EL (cell line): Measurements from ENCODE around the gene IL18BP.

Source experiments
- DNase-seq: peaks from one replicate; pipeline ENCODE4 v3.0.0-alpha.2; 2016

Gene IL18BP

GRCh38 chr11:72013765-72014711, 15.3 kb downstream of the IL18BP start:
- no peak for DNase-seq

- DNase-seq: no peak
Observed at GRCh38 chr11:72014761-72015320, 16.1 kb downstream of the IL18BP start.

- no peak for DNase-seq
Observed at GRCh38 chr11:72015511-72016061, 16.9 kb downstream of the IL18BP start.

GRCh38 chr11:72018171-72018570, 19.5 kb downstream of the IL18BP start:
- DNase-seq: no peak

- no peak for DNase-seq
Observed at GRCh38 chr11:72023335-72023734, 24.6 kb downstream of the IL18BP start.

GRCh38 chr11:72024069-72024754, 25.5 kb downstream of the IL18BP start:
- no peak for DNase-seq

- no peak for DNase-seq
Observed at GRCh38 chr11:72026090-72026489, 27.4 kb downstream of the IL18BP start.

- DNase-seq: no peak
Observed at GRCh38 chr11:72030472-72031045, 31.9 kb downstream of the IL18BP start.

GRCh38 chr11:72036687-72037086, 38.0 kb downstream of the IL18BP start:
- no peak for DNase-seq

GRCh38 chr11:72037554-72038311, 39.0 kb downstream of the IL18BP start:
- no peak for DNase-seq

- peak; percentile 55 for DNase-seq
Observed at GRCh38 chr11:72038491-72038890, 39.8 kb downstream of the IL18BP start.

- DNase-seq: peak; percentile 31
Observed at GRCh38 chr11:72039031-72039855, 40.5 kb downstream of the IL18BP start.

- DNase-seq: no peak
Observed at GRCh38 chr11:72039856-72040401, 41.2 kb downstream of the IL18BP start.

- DNase-seq: peak; percentile 92
Observed at GRCh38 chr11:72040491-72041363, 42.0 kb downstream of the IL18BP start.

GRCh38 chr11:72041364-72042063, 42.8 kb downstream of the IL18BP start:
- DNase-seq: peak; percentile 68

- DNase-seq: no peak
Observed at GRCh38 chr11:72042064-72042745, 43.5 kb downstream of the IL18BP start.

- no peak for DNase-seq
Observed at GRCh38 chr11:72045849-72046248, 47.1 kb downstream of the IL18BP start.

- DNase-seq: no peak
Observed at GRCh38 chr11:72048766-72049460, 50.2 kb downstream of the IL18BP start.
